ENCODE measurements around the gene COL18A1. TPM values are rescaled to one million over a fixed set of nuclear protein-coding genes. Genes with fewer than 3 reads are reported as not detected.

The COL18A1 gene
- polyA plus RNA-seq, 4 donors, result 57.4 to 211 (median 114) TPM

- no peak for DNase-seq (ENCODE audit: low read depth in 4 of 4, low spot score in 3 of 4)
Observed at GRCh38 chr21:45562402-45562801, 157.4 kb downstream of the COL18A1 start.

- no peak for DNase-seq (ENCODE audit: low read depth in 4 of 4, low spot score in 3 of 4)
Observed at GRCh38 chr21:45562965-45563364, 158.0 kb downstream of the COL18A1 start.

Other genes starting within 250 kb of the COL18A1 start
- gene POFUT2, start 117.3 kb upstream of the COL18A1 start, polyA plus RNA-seq (ENCODE audit: insufficient read length in 4 of 4), result 10 to 100 TPM; 38.2 to 43.3 (median 39.4) TPM
- 10 to 100 TPM; 24.8 to 61.9 (median 43.3) TPM for gene SLC19A1, start 137.3 kb downstream of the COL18A1 start, polyA plus RNA-seq (ENCODE audit: insufficient read length in 4 of 4)
- gene PCBP3, start 238.6 kb downstream of the COL18A1 start, polyA plus RNA-seq (ENCODE audit: insufficient read length in 4 of 4), result 1 to 10 TPM; 1.3 to 2.2 (median 1.8) TPM